Lung (tissue), 12 donors: Measurements from ENCODE around the gene IGFBP3. TPM values are rescaled to one million over a fixed set of nuclear protein-coding genes. Genes with fewer than 3 reads are reported as not detected.

Experiments used
- ATAC-seq: fragments of 200-7000 bp; cut with Tn5 transposase; one replicate; pipeline ENCODE4 v1.9.1; 2020; ENCODE audit warnings: moderate number of reproducible peaks; ENCODE audit not compliant: insufficient read depth, low FRiP score
- DNase-seq, 3 donors: peaks; one replicate each; pipeline ENCODE4 v3.0.0-alpha.2; 2013 to 2017
- H3K27ac ChIP-seq, 2 donors: one replicate each; pipeline ENCODE4 v1.5.1; 2013; ENCODE audit warnings: mild to moderate bottlenecking in 2 of 2, moderate library complexity in 2 of 2, control low read depth in 1 of 2, inconsistent platforms in 1 of 2, low read depth in 1 of 2, low read length in 1 of 2
- H3K27me3 ChIP-seq, 3 donors: one replicate each; pipeline ENCODE4 v1.5.1; 2013; ENCODE audit warnings: low read length in 2 of 3; ENCODE audit not compliant: control insufficient read depth in 3 of 3, insufficient read depth in 3 of 3
- H3K36me3 ChIP-seq, 4 donors: one replicate each; pipeline ENCODE4 v1.5.1; 2013; ENCODE audit warnings: low read length in 4 of 4, mild to moderate bottlenecking in 1 of 4, moderate library complexity in 1 of 4; ENCODE audit not compliant: control insufficient read depth in 4 of 4, insufficient read depth in 4 of 4
- H3K4me1 ChIP-seq, 5 donors: one replicate each; pipeline ENCODE4 v1.5.1; 2013; ENCODE audit warnings: low read length in 5 of 5, mild to moderate bottlenecking in 2 of 5, moderate library complexity in 1 of 5; ENCODE audit not compliant: control insufficient read depth in 5 of 5, insufficient read depth in 5 of 5
- H3K4me3 ChIP-seq: one replicate; pipeline ENCODE4 v1.5.1; 2013; ENCODE audit warnings: mild to moderate bottlenecking, control low read depth, moderate library complexity
- H3K9ac ChIP-seq, 2 donors: one replicate each; pipeline ENCODE4 v1.5.1; 2013; ENCODE audit warnings: low read length in 2 of 2, control low read depth in 1 of 2; ENCODE audit not compliant: insufficient read depth in 1 of 2
- H3K9me3 ChIP-seq, 4 donors: one replicate each; pipeline ENCODE4 v1.5.1; 2013; ENCODE audit warnings: low read length in 3 of 4, mild to moderate bottlenecking in 1 of 4, moderate library complexity in 1 of 4; ENCODE audit not compliant: control insufficient read depth in 4 of 4, insufficient read depth in 3 of 4
- CTCF ChIP-seq: IDR thresholded peaks from 2 replicates; pipeline ENCODE4 v1.5.1; 2012; ENCODE audit warnings: mild to moderate bottlenecking; ENCODE audit errors: control extremely low read depth, extremely low read depth
- WGBS, 2 donors: extraction: QIAGEN DNeasy Blood & Tissue Kit; methylation state at CpG; one replicate each; pipeline ENCODE4 v1.1.7; 2013; 5-methylcytosine and 5-hydroxymethylcytosine counted together
- polyA plus RNA-seq, 2 donors: library from polyadenylated mRNA; stranded (reverse); fragments of 200-250 nt; gene quantifications; one replicate each; pipeline ENCODE4 v1.2.1, GENCODE V29; 2013
- total RNA-seq, 2 donors: library from RNA; depleted of rRNA in 1 of 2; stranded (reverse); fragments of >200 nt in 1 of 2; gene quantifications; one replicate each; pipeline ENCODE4 v1.2.1, GENCODE V29; 2014 to 2021
- donor health status: control.
- donor health status: control.
- donor health status: Bipolar disorder and iron deficiency.
- donor health status: healthy.
- donor health status: DM: yes; HTN: yes; CAD: no.

The IGFBP3 gene
- total and polyA plus RNA-seq, 4 donors, result 29.2 to 76.5 (median 58.4) TPM

- ATAC-seq (no peak), DNase-seq (no peak)
- Histone ChIP-seq H3K9ac (no peak overlapping the region), H3K36me3 (no peaks in the 10 kb centered on the region), H3K9me3 (no peaks in the 10 kb centered on the region), H3K4me3 (no peak overlapping the region), H3K27ac (no peak overlapping the region), H3K27me3 (peaks cover 0 to 2% (median 0%) of the 10 kb centered on the region in 3 donors), H3K4me1 (peaks cover 0 to 4% (median 0%) of the 10 kb centered on the region in 5 donors)
- WGBS, 2 donors, result 90 to 92% methylated on average over 7 of the region's 7 CpGs
- no peak for TF ChIP-seq CTCF
These were observed 8.1 kb downstream of the IGFBP3 start for GRCh38 chr7:45912972-45913371.

DNA sequence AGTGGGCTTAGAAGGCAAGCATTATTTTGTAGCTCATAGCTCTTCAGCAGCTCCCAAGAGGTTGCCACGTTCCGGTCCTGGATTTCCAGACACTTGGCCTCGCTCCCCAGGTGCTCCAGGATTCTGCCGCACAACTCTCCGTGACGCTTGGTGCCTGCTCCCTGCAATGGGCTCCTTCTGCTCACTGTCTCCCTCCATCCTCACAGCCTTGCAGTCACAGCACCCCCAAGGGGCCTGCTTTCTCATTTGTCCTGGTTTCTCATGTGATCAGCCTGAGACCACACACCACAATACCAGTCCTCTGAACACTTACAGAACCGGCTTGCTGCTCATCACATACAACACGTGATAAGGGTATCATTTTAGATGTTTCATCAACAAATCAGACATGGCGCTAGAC is 9.8 kb downstream of the IGFBP3 start:
- H3K36me3 ChIP-seq, result no peaks in the 10 kb centered on the region
- no peak overlapping the region for H3K4me3 ChIP-seq
- H3K9ac ChIP-seq, result no peak overlapping the region
- WGBS, 2 donors, result 92 to 93% methylated on average over 9 of the region's 9 CpGs
- ATAC-seq, result no peak
- no peaks in the 10 kb centered on the region for H3K4me1 ChIP-seq
- no peaks in the 10 kb centered on the region for H3K27me3 ChIP-seq
- no peak overlapping the region for H3K27ac ChIP-seq
- no peak for TF ChIP-seq CTCF
- no peaks in the 10 kb centered on the region for H3K9me3 ChIP-seq
- no peak for DNase-seq

- H3K36me3 ChIP-seq, result no peaks in the 10 kb centered on the region
These were observed 10.2 kb downstream of the IGFBP3 start for GRCh38 chr7:45910855-45911254.

More at GRCh38 chr7:45910855-45911254, 10.2 kb downstream of the IGFBP3 start:
- Histone ChIP-seq H3K9me3 (no peaks in the 10 kb centered on the region), H3K27me3 (no peaks in the 10 kb centered on the region), H3K27ac (no peak overlapping the region), H3K4me3 (no peak overlapping the region), H3K4me1 (no peaks in the 10 kb centered on the region), H3K9ac (no peak overlapping the region)
- ATAC-seq, result no peak
- DNase-seq, result no peak
- TF ChIP-seq CTCF, result no peak
- 89 to 93% methylated on average over 3 of the region's 3 CpGs for WGBS, 2 donors
